Ramos (cell line): Measurements from ENCODE around the gene MEX3D.

Experiments used
- in situ Hi-C: fragments of 300-500 bp; cut with MboI; formaldehyde crosslinking; loops from one replicate; pipeline ENCODE4 v1.14.3; 2022; ENCODE audit warnings: low sequenced_read_pairs; ENCODE audit not compliant: unreplicated experiment

Gene MEX3D

GRCh38 chr19:1524287-1524971 lies 43.7 kb downstream of the MEX3D start:
- in situ Hi-C loops: loop anchor here (10.0 kb wide), 1 partner anchor 220 kb away; no protein-coding TSS in a partner anchor

DNA sequence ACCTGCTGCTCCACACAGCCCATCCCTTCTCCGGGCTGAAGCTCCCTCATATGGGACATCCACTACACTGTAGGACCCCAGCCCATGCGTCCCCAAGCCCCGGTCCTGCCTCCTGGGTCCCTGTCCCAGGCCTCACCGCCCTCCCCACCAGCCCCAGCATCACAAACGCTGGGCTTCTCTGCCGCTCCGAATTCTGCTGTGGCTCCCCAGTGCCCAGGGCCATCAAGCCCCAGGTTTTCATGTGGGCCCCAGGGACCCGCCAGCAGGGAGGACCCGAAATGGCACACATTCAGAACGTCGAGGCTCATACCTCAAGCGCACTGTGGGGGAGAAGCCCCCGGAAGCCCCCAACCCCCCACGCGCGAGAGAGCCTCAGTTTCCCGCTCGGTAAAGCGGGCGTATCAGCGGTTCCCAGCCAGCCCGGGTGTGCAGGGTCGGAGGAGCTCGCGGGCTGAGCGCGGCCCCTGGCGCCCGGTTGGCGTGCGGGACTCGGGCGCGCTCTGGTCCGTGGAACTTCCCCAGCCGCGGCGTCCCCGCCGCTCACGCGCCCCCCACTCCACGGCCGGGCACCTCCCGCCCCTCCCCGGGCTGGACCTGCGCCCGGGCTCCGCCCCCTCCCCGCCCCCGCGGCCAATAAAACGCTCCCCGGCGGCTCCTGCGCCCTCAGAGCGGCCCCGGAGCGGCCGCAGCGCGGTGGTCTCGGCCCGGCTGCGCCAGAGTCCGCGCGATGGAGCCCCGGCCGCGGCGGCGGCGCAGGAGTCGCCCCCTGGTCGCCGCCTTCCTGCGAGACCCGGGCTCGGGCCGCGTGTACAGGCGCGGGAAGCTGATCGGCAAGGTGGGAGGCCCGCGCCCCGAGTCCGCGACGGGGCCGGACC lies 44.5 kb downstream of the MEX3D start, which contains the start of gene PLK5:
PLK5 (plus strand) TSS at position 666 of the 875 bp plus-strand sequence. CDS start 2,920 bp downstream, outside the sequence.
- in situ Hi-C loops: loop anchor here (10.0 kb wide), 1 partner anchor 219 kb away; no protein-coding TSS in a partner anchor

- in situ Hi-C loops: loop anchor here (10.0 kb wide), 1 partner anchor 218 kb away; no protein-coding TSS in a partner anchor
These were observed 45.3 kb downstream of the MEX3D start for GRCh38 chr19:1522838-1523237.

- in situ Hi-C loops: loop anchor here (10.0 kb wide), 1 partner anchor 217 kb away; no protein-coding TSS in a partner anchor
These were observed 46.1 kb downstream of the MEX3D start for GRCh38 chr19:1522061-1522460.

GRCh38 chr19:1521636-1522035 lies 46.5 kb downstream of the MEX3D start:
- in situ Hi-C loops: loop anchor here (10.0 kb wide), 1 partner anchor 217 kb away; no protein-coding TSS in a partner anchor

DNA sequence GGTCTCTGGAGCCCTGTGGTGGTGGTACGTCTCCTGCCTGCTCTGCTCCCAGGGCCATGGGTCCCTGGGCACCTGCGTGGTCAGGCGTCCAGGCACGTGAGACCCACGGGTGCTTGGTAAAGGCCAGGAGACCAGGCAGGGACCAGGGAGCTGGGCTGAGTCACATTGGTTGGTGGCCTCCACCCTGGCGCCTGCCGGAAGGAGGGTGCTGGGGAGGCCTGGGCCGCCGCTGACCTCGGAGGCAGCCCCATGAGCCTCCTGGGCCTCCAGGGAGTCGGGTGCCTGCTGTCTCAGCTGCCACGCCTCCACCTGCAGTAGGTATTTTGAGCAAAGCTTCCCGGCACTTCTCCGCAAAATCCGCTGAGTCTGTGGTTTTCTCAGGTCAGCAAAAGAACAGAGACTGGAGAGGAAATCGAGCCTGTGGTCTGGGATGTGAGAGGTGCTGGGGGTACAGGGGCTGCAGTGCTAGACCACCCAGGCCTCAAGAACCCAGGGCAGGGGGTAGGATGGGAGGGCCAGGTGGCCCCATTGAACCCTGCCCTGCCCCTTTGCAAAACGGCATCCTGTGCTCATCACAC lies 47.8 kb downstream of the MEX3D start:
- in situ Hi-C loops: loop anchor here (10.0 kb wide), 1 partner anchor 215 kb away; no protein-coding TSS in a partner anchor

- in situ Hi-C loops: loop anchor here (10.0 kb wide), 1 partner anchor 215 kb away; no protein-coding TSS in a partner anchor
These were observed 48.3 kb downstream of the MEX3D start for GRCh38 chr19:1519802-1520201.

DNA sequence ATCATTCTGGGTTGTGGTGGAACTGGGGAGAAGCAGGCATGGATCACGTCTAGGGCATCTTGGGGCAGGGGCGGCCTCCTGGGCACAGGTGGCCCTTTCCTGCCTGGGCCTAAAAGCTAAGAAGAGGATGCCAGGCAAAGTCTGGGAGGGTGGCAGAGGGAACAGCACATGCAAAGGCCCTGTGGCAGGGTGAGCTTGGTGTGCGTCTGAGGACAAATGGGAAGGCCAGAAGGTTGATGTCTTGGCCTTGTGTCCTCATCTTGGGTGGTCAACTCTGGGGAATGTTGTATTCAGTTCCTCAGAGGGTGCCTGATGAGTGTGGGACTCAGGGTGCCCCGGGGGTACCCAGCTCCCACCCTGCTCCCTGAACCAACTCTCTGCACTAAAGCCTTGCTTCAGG lies 49.7 kb downstream of the MEX3D start:
- in situ Hi-C loops: no loop called here

DNA sequence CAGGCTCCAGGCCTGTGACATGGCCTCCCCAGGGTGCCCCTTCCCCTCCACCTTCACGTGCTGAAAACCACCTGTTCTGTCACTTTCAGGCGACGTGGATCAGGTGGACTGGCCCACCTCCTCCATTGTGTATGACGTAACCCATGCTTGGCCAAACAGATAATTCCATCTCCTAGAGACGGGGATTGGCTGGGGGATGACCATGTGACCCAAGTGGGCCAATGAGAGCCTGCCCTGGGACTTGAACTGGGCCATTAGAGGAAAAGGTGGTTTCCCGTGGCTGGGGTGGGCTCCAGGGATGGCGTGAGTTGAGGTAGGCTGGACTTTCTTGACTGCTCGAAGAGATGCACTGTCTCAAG lies 51.8 kb downstream of the MEX3D start:
- in situ Hi-C loops: no loop called here

- in situ Hi-C loops: no loop called here
These were observed 53.0 kb downstream of the MEX3D start for GRCh38 chr19:1514986-1515721.

DNA sequence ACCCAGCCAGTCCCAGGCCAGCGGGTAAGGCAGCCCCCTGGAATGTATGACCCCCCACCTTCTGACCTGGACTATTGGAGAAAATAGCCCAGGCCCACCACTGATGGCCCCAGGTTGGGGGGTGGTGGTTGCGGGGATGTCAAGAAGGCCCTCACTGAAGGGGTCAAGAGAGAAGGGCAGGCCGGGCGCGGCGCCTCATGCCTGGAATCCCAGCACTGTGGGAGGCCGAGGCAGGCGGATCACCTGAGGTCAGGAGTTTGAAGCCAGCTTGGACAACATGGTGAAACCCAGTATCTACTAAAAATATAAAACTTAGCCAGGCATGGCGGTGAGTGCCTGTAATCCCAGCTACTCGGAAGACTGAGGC lies 53.8 kb downstream of the MEX3D start:
- in situ Hi-C loops: no loop called here

DNA sequence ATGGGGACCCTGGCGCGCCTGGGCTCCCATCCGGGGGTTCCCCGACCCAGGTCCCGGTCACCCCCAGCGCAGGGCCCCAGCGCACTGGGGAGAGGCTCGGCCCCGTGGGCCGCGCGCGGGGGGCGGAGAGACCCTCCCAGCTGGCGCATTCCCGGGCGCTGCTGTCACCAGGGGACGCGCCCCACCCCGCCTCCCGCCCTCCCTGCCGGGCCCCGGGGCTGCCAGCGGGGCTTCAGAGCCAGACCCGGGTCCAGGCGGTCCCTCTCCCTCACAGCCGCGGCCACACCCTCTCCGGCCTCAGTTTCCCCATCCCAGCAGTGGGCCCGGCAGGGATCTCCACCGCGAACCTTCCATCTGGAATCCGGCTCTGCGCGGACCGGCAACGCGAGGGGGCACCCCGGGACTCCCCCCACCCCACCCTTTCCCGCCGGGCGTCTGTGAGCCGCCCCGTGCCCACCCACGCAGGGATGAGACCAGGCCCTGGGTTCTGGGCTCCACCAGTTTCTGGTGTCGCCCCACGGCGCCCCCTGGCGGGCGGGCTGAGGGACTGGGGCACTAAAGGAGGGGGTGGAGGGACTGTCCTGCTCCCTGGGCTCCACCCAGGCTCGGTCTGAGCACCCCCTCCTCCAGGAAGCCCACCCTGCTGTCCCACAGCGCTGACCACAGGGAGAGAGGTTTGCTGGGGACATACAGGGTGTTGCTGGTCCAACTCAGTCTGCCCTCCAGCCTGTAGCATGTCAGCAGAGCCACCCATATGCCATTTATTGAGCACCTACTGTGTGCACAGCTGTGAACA lies 54.4 kb downstream of the MEX3D start:
- in situ Hi-C loops: no loop called here

GRCh38 chr19:1512671-1513498 lies 55.2 kb downstream of the MEX3D start, which contains the start of gene ADAMTSL5:
TSS of gene ADAMTSL5 (minus strand) at chr19:1513019. CDS start at chr19:1510943, 2,076 bp downstream.
- in situ Hi-C loops: no loop called here

DNA sequence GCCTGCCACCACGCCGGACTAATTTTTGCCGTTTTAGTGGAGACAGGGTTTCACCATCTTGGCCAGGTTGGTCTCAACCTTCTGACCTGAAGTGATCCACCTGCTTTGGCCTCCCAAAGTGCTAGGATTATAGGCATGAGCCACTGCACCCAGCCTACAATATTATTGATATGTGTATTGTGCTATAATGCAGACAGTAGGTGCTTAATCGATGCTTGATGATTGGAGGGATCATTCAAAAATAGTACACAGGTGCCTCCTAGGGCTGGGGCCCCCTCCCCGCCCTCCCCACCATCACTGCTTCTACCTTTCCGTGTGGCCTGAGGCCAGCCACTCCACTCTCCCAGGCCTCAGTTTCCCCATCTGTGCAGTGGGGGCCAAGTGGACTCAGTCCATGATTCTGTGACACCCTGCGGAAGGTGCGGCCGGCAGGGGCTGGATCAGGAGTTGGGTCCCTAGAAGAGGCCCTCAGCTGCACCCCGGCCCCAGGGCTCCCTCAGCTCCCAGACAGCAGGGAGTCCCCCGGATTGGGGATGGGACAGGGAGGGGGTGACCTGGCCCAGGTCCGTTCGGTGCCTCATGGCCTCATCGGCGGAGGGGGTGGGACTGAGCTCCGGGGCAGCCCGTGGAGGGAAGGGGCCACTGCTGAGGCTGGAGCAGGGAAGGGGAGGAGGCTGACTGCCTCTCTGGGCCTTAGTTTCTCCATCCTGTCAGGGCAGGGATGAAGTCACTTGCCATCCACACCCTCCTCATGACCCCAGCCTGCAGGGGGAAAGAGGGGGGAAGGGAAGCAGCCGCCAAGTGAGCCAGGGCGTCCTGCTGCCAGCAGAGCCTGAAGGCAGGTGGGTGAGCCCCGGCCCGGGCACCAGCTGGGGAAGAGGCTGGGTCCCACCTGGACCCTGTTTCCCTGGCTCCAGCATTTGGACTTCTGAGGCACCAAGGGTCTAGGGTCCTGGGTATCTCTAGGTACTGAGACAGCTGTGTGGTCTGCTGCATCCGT lies 56.5 kb downstream of the MEX3D start:
- in situ Hi-C loops: no loop called here

DNA sequence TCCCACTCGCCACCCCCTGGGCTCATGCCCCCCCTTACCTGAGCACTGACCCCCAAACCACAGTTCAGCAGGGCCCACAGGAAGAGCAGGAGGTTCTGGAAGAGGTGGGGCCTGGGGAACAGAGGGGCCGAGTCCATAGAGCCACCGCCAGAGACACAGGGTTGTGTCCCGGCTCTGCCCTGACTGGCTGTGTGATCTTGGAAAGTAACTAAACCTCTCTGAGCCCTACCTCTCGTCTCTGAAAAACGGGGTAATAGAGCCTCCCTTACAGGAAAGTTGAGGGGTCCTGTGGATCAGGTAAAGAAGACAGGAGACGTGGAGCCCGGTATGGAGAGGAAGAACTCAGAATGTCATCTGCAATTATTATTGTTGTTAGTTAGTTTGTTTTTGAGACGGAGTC lies 57.3 kb downstream of the MEX3D start:
- in situ Hi-C loops: no loop called here

GRCh38 chr19:1510442-1510806 lies 57.7 kb downstream of the MEX3D start:
- in situ Hi-C loops: no loop called here
